ENCODE data around the gene SCFD2.

DNA sequence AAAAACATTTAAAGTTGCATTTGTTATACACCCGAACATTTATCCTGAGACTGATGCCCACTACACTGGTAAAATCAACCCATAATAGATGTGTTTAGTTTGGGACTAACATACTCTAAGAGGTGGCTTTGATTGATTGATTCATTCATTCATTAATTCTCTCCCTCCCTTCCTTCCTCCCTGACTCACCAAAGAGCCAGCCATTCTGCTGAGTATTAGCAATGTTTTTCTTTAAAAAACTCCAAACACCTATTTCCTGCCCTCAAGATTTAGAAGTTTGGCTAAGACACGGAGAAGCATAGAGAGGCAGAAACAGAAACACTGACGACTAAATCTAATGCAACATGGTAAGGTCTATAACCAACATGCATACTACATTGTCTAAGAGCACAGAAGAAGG is 414.8 kb downstream of the SCFD2 start:
- TF ChIP-seq, protein P1, sequence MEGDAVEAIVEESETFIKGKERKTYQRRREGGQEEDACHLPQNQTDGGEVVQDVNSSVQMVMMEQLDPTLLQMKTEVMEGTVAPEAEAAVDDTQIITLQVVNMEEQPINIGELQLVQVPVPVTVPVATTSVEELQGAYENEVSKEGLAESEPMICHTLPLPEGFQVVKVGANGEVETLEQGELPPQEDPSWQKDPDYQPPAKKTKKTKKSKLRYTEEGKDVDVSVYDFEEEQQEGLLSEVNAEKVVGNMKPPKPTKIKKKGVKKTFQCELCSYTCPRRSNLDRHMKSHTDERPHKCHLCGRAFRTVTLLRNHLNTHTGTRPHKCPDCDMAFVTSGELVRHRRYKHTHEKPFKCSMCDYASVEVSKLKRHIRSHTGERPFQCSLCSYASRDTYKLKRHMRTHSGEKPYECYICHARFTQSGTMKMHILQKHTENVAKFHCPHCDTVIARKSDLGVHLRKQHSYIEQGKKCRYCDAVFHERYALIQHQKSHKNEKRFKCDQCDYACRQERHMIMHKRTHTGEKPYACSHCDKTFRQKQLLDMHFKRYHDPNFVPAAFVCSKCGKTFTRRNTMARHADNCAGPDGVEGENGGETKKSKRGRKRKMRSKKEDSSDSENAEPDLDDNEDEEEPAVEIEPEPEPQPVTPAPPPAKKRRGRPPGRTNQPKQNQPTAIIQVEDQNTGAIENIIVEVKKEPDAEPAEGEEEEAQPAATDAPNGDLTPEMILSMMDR (IDR thresholded peaks at IDR 0.05; ENCODE audit: low read depth, low read length, missing input control) = no peak
- TF ChIP-seq NR2F2 (IDR thresholded peaks at IDR 0.05) (no peak), GABPA (IDR thresholded peaks at IDR 0.05 in 1 of 2, conservative IDR thresholded peaks at IDR 0.05 in 1 of 2) (no peak), FOXA1 (IDR thresholded peaks at IDR 0.05) (no peak), REST (IDR thresholded peaks at IDR 0.05) (no peak), TAF1 (conservative IDR thresholded peaks at IDR 0.05) (no peak)
- TF ChIP-seq, protein P2, sequence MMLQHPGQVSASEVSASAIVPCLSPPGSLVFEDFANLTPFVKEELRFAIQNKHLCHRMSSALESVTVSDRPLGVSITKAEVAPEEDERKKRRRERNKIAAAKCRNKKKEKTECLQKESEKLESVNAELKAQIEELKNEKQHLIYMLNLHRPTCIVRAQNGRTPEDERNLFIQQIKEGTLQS (IDR thresholded peaks at IDR 0.05) = no peak
